DMS79 treated with DMSO at 0.1 percent for 48 hours (cell line): Measurements from ENCODE around the gene UGCG.
"Not testable (repeated sequence)": the region's sequence is repeated elsewhere in the genome, so short reads cannot be mapped to it uniquely, and the experiment has no call there.

Source experiments
- DNase-seq: peaks from one replicate; lab custom pipeline; 2025; lab: John Stamatoyannopoulos, UW

The UGCG gene

DNA sequence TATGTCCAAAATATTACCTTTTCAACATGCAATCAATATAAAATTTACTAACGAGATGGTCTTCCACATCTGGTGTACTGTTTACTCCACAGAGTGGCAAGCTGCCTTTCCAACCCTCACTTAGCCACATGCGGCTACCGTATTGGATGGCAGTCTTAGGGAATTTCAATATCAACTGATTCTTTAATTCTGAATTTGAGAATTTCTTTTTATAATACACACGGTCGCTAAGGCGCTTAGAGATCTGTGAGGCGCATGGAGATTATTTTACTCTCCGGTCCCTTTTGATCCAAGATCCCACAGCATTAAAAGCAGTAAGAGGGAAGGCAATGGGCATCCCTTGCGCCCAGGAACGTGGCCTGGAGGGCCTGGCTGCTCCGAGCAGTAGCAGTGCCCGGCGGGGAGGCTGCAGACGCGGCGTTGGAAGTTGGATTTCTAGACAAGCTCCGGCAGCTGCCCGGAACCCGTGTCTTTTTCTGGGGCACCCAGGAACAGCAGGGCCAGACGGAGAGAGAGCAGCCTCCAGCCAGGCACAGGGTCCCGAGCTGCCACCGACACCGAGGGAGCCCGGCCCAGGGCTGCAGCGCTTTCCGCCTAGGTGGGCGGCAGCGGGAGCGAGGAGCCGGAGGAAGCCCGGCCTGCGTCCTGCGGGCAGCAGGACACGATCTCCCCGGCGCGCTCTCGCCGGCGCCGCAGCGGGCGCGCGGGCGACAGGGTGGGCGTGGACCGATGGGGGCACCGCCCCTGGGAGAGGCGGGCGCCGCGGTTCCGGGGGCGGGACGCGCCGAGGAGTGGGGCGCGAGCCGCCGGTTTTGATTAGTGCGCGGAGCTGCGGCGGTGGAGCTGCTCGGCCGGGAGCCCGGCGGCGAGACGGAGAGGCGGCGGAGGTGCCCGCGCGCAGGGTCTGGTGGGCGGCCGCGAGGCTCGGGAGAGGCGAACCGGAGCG lies at the start of gene UGCG:
Gene UGCG, plus strand, starts transcription at position 819 of the 946 bp plus-strand sequence. CDS start 402 bp downstream, outside the sequence.
- DNase-seq = peak; percentile 80

- DNase-seq = no peak
These were observed 45.1 kb upstream of the UGCG start for GRCh38 chr9:111851553-111851952.

GRCh38 chr9:111852291-111852690 lies 44.3 kb upstream of the UGCG start:
- no peak for DNase-seq

GRCh38 chr9:111853450-111853827 lies 43.2 kb upstream of the UGCG start:
- no peak for DNase-seq

DNA sequence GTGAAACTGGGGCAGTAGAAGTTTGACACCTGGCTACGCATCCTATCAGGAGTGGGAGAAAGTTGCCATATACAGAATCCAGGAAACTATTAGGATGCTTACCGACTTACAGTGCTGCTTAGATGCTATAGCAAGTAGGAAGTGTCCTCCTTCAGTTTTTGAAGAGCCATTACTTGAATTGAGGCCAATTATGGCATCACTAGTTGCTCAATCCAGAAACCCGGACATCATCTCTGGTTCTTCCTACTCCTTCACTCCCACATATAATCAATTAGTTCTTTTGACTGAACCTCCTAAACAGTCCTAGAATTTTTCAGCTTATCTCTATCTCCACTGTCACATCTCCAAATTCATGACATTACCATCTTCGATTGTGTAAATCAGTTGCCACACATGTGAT lies 41.8 kb upstream of the UGCG start:
- DNase-seq = no peak

DNA sequence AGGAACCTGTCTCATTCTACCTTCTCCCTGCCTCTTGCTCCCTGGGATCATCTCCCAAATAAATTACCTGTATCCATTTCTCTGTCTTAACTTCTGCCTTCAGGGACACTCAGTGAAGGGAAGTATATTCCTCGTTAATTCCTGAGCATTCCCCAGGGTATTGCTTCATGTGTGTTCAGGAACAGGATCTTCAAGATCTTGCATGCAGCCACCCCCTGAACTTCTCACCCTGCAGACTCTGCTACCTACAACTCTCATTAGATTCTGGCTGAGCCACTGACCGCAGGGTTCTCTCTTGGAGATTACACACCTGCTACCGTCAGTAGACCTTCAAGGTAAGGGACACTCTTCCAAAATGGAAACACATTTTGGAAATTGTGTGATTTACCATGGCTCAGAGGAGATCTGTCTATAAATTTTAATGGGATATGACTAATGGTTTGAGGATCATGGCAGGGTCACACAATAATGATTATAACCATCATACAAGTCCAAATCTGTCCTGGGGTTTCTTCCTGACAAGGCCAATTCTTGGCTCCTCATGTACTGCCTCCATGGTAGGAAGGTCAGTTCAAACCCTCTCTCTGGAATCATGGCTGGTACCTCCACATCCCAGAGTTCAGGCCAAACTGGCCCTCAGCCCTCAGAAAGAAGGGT lies 38.9 kb upstream of the UGCG start:
- DNase-seq = no peak

DNA sequence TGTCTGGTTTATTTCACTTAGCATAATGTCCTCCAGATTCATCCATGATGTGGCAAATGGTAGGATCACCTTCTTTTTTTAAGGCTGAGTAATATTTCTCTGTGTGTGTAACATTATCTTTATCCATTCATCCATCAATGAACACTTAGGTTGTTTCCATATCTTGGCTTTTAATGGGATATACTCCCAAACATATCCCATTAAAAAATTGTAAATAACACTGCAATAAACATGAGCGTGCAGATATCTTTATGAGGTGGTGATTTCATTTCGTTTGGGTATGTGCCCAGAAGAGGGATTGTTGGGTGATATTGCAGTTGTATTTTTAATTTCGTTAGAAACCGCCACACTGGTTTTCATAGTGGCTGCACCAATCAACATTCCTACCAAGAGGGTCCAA lies 36.2 kb upstream of the UGCG start:
- DNase-seq = no peak

GRCh38 chr9:111863636-111864035 lies 33.0 kb upstream of the UGCG start:
- DNase-seq = no peak

DNA sequence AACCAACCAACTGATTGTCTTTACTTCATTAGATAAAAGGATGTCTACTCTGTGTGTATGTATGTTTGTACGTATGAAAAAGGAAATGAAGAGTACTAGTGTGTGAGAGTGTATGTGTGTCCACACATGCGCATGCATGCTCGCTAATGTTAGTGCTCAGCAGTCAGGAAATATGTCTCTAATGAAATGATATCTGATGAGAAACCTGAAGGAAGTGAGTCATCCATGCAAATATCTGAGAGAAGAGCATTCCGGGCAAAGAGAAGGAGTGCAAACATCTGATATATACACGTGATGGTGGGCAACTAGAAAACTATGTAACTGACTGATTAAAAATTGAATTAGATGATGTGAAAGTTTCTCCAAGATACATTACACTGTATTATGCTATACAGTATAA lies 29.6 kb upstream of the UGCG start:
- DNase-seq = no peak

DNA sequence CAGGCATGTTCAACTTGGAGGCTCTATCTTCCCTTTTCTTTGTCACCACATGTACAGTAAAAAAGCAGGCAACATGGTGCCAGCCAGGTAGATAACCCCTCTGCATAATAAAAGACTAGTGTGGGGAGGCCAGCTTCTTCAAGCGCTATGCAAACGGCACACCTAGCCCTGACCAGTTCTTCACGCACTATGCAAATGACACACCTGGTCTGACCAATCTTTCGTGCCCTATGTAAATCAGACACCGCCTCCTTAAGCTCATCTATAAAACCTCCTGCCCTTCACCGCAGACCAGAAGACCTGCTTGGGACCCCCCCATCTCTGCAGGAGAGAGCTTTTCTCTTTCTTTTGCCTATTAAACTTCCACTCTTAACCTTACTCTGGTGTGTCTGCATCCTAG lies 28.1 kb upstream of the UGCG start:
- no peak for DNase-seq

- DNase-seq = no peak
These were observed 25.7 kb upstream of the UGCG start for GRCh38 chr9:111870774-111871498.

DNA sequence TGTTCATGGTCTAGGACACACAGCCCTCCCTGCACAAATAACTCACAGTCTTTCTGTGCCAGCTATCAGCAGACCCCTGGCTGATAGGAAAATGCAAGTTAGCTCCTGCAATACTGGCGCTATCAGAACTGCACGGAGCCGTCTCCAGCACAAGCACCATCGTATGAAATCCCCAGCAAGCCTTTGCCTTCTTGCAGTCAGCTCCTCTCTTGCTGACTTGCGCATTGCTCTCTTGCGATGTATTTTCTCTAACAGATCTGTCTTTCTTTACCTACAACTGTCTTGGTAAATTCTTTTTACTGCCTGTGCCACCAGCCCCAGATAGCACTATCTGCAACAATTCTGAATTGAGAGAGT lies 25.1 kb upstream of the UGCG start:
- DNase-seq = no peak

DNA sequence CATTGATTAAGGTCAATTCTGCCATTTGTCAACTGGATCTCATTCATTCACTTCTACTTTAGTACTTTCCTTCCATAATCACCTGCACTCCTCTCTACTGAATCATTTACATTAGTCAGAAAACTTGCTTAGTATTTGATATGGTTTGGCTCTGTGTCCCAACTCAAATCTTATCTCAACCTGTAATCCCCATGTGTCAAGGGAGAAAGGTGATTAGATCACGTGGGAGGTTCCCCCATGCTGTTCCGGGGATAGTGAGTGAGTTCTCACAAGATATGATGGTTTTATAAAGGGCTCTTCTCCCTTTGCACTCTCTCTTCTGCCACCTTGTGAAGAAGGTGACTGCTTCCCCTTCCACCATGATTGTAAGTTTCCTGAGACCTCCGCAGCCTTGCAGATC lies 23.7 kb upstream of the UGCG start:
- no peak for DNase-seq

GRCh38 chr9:111873901-111874300 lies 22.7 kb upstream of the UGCG start:
- DNase-seq = no peak

DNA sequence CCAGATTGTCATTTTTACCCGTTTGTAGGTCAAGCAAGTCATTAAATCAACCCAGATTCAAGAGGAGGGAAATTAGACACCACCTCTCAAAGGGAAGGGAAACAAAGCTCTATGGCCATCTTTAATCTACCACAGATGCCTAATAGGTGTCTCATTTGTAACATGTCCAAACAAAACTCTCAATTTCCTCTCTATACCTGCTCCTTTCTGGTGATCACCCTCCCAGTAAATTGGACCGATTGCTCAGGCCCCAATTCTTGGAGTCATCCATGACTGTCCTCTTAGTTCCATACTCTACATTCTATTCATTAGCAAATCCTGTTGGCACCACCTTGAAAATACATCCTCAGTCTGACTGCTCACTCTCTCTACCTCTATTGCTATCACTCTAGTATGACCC lies 22.1 kb upstream of the UGCG start:
- DNase-seq = no peak

DNA sequence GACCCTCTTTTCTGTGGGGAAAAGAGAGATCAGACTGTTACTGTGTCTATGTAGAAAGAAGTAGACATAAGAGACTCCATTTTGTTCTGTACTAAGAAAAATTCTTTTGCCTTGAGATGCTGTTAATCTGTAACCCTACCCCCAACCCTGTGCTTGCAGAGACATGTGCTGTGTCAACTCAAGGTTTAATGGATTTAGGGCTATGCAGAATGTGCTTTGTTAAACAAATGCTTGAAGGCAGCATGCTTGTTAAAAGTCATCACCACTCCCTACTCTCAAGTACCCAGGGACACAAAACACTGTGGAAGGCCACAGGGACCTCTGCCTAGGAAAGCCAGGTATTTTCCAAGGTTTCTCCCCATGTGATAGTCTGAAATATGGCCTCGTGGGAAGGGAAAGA lies 21.3 kb upstream of the UGCG start:
- DNase-seq = not testable (repeated sequence)

GRCh38 chr9:111875691-111876090 lies 20.9 kb upstream of the UGCG start:
- DNase-seq = not testable (repeated sequence)

- DNase-seq = no peak
These were observed 20.4 kb upstream of the UGCG start for GRCh38 chr9:111876179-111876578.

DNA sequence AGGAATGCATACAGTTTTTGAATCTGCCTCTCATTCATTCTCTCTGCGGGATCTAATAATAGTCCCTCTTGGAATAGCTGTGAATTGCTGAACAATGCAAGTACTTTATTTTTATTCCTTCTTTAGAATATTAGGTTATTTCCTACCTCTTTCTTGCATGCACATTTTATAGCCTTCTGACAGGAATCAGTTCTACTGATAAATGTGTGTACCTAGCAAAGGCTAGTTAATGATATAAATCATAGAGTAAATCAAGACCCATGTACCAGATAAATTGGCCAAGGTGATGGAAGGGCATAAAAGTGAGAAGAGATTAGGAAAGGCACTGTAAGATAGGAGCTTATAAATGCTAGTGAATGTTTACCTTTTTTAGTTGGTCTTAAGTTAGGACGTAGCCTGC lies 19.2 kb upstream of the UGCG start:
- DNase-seq = no peak

DNA sequence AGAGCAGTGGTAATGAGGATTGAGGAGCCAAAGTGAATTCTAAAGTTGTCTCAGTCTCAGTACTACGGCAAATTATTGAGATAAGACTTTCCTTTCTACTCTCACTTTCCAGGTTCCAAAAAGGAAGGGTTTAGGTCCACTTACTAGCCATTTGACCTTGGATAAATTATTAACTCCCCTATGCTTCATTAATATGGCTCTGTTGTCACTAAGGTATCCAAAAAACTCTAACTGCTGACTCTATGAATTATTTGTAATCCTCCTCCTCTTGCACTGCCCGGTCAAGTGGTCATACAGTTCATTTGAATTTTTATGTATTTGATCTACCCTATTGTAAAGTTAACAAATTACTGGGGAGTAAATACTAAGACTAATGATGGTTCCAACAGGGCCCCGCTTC lies 17.7 kb upstream of the UGCG start:
- no peak for DNase-seq

- DNase-seq = no peak
These were observed 9.5 kb upstream of the UGCG start for GRCh38 chr9:111886983-111887718.

- DNase-seq = no peak
These were observed 6.3 kb upstream of the UGCG start for GRCh38 chr9:111890334-111890733.
